Fibroblast of mammary gland (primary cell): ENCODE measurements around the gene GFY.
A peak's percentile ranks its signal among the peaks of the same experiment; 100 is the strongest.

Experiments
- DNase-seq: peaks from one replicate; pipeline ENCODE4 v3.0.0-alpha.2; 2010; ENCODE audit warnings: low read depth
- H3K4me3 ChIP-seq: 2 replicates; pipeline ENCODE4 v1.5.1; 2011; ENCODE audit warnings: low read depth, mild to moderate bottlenecking, low read length, moderate library complexity; ENCODE audit not compliant: control insufficient read depth
- CTCF ChIP-seq: conservative IDR thresholded peaks from 2 replicates; pipeline ENCODE4 v1.5.1; 2011; ENCODE audit warnings: low read depth, low read length, inconsistent platforms; ENCODE audit not compliant: control insufficient read depth, insufficient read depth

The GFY gene

GRCh38 chr19:49407482-49408015, 17.6 kb upstream of the GFY start:
- DNase-seq = no peak
- no peak overlapping the region for H3K4me3 ChIP-seq
- no peak for TF ChIP-seq CTCF

GRCh38 chr19:49408816-49409440, 16.3 kb upstream of the GFY start:
- no peak for DNase-seq
- no peak overlapping the region for H3K4me3 ChIP-seq
- TF ChIP-seq CTCF = no peak

- no peak for TF ChIP-seq CTCF
- no peak for DNase-seq
- H3K4me3 ChIP-seq = no peak overlapping the region
Measured at GRCh38 chr19:49409441-49410029, 15.7 kb upstream of the GFY start.

- DNase-seq = no peak
- no peak for TF ChIP-seq CTCF
- H3K4me3 ChIP-seq = no peak overlapping the region
Measured at GRCh38 chr19:49411681-49412326, 13.4 kb upstream of the GFY start.

- no peak for TF ChIP-seq CTCF
- DNase-seq = peak; percentile 43
- no peak overlapping the region for H3K4me3 ChIP-seq
Measured at GRCh38 chr19:49413348-49413747, 11.8 kb upstream of the GFY start.

- DNase-seq = no peak
- H3K4me3 ChIP-seq = no peak overlapping the region
- no peak for TF ChIP-seq CTCF
Measured at GRCh38 chr19:49414256-49414655, 10.9 kb upstream of the GFY start.
